ENCODE measurements around the gene SALL4. TPM values are rescaled to one million over a fixed set of nuclear protein-coding genes. Genes with fewer than 3 reads are reported as not detected.

SALL4 gene
- total and polyA plus RNA-seq, 11 donors, result 0.04 to 0.22 (median 0.07) TPM; not detected in 5

DNA sequence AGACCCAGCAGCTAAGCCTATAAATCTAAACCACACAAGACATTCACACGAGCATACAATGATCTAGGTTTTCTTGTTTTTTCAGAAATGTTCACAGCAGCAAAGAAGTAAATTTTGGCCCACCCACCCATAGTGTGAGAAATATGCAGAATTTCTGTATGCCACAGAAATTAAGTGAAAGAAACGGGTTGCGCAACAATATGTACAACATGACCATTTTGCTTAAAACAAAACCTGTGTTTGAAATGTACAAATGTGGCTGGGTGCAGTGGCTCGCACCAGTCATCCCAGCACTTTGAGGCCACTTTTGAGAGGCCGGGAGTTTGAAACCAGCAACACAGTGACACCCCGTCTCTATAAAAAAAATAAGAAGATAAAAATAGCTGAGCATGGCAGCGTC is 9.4 kb downstream of the SALL4 start:
- ATAC-seq, result no peak
- 68 to 72% (median 70%) methylated on average over 7 of the region's 7 CpGs for WGBS, 4 donors

GRCh38 chr20:51791626-51792025 is 10.7 kb downstream of the SALL4 start:
- no peak for DNase-seq
- 91 to 98% (median 94%) methylated on average over 5 to 13 of the region's 13 CpGs for WGBS, 4 donors
- TF ChIP-seq CTCF (IDR thresholded peaks at IDR 0.05) (no peak), POLR2A (IDR thresholded peaks at IDR 0.05) (no peak)
- H3K4me1 ChIP-seq, result no peaks in the 10 kb centered on the region
- no peaks in the 10 kb centered on the region for H3K36me3 ChIP-seq
- ATAC-seq, result no peak
- H3K27me3 ChIP-seq, result peaks cover 0 to 32% (median 0%) of the 10 kb centered on the region in 9 donors
- H3K27ac ChIP-seq, result no peak overlapping the region
- H3K9me3 ChIP-seq, result no peaks in the 10 kb centered on the region
- intact Hi-C loops (cut with DNase I), result no loop called here
- no peak overlapping the region for H3K4me3 ChIP-seq

More for the DNA sequence above, 9.4 kb downstream of the SALL4 start:
- Histone ChIP-seq H3K36me3 (no peaks in the 10 kb centered on the region), H3K4me1 (no peaks in the 10 kb centered on the region), H3K4me3 (no peak overlapping the region), H3K27ac (no peak overlapping the region), H3K27me3 (peaks cover 0 to 43% (median 0%) of the 10 kb centered on the region in 9 donors), H3K9me3 (no peaks in the 10 kb centered on the region)
- no peak for DNase-seq
- intact Hi-C loops (cut with DNase I), result no loop called here
- TF ChIP-seq CTCF (IDR thresholded peaks at IDR 0.05) (no peak), POLR2A (IDR thresholded peaks at IDR 0.05) (no peak)

GRCh38 chr20:51790256-51790655 is 12.1 kb downstream of the SALL4 start:
- TF ChIP-seq CTCF (IDR thresholded peaks at IDR 0.05) (no peak), POLR2A (IDR thresholded peaks at IDR 0.05) (no peak)
- Histone ChIP-seq H3K9me3 (no peaks in the 10 kb centered on the region), H3K4me1 (no peaks in the 10 kb centered on the region), H3K27me3 (peaks cover 0 to 33% (median 0%) of the 10 kb centered on the region in 9 donors), H3K4me3 (no peak overlapping the region), H3K36me3 (no peaks in the 10 kb centered on the region), H3K27ac (no peak overlapping the region)
- WGBS, 4 donors, result 77 to 87% (median 84%) methylated on average over 13 to 17 of the region's 17 CpGs
- intact Hi-C loops (cut with DNase I), result no loop called here
- no peak for DNase-seq
- ATAC-seq, result no peak

DNA sequence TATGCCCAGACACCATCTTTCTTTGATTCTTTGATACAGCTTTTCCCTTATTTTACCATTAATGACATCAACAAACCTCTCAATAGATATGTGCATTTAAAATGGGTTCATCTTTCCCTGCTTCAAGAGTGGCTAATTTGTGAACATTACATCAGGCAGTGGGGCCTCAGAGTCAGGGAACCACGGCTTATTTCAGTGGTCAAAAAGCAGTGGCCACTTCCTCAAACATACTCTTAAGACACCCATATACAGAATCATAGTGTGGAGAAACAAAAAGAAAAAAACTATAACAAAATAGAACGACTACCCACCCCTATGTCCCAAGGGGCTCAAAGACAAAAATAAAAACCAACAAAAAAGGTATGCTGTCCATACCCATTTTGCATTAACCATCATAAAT is 12.9 kb downstream of the SALL4 start:
- Histone ChIP-seq H3K4me1 (no peaks in the 10 kb centered on the region), H3K27me3 (peaks cover 0 to 25% (median 0%) of the 10 kb centered on the region in 9 donors), H3K36me3 (no peaks in the 10 kb centered on the region), H3K9me3 (no peaks in the 10 kb centered on the region), H3K27ac (no peak overlapping the region), H3K4me3 (no peak overlapping the region)
- no peak for ATAC-seq
- TF ChIP-seq POLR2A (IDR thresholded peaks at IDR 0.05) (no peak), CTCF (IDR thresholded peaks at IDR 0.05) (no peak)
- intact Hi-C loops (cut with DNase I), result no loop called here
- 68 to 72% (median 70%) methylated on average over 2 of the region's 2 CpGs for WGBS, 4 donors
- DNase-seq, result no peak

Measured in heart left ventricle (tissue), 16 donors.